ENCODE results near the gene VPS50. TPM values are rescaled to one million over a fixed set of nuclear protein-coding genes. Genes with fewer than 3 reads are reported as not detected.

The VPS50 gene
- polyA plus RNA-seq, 3 donors, result 7.6 to 12.6 (median 9.5) TPM

DNA sequence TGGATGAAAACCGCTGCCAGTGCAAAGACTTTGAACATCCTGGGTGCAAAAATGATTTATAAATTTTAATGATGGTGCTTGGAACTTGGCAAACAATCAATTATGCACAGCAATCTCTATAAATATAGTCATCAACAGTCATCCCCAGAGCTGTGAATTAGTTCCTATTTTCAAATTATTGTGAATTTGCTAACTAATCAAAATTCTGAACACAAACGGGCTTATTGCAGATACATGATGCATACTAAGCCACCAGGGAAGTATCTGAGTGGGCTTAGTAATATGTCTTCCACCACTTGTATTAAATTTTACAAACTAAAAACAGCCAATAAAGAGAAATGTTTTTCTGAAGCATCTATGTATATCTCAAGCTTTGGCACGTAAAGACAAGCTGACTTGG lies 177.2 kb downstream of the VPS50 start:
- Histone ChIP-seq H3K79me2 (ENCODE audit: insufficient read depth, low read length) (no peaks in the 10 kb centered on the region), H3K4me3 (replicated peaks in 1 of 3; ENCODE audit: low read depth in 2 of 3, low read length in 3 of 3) (no peak overlapping the region), H4K20me1 (ENCODE audit: insufficient read depth, low read length) (no peaks in the 10 kb centered on the region), H3K9me3 (replicated peaks in 1 of 2; ENCODE audit: control insufficient read depth in 1 of 2, insufficient read depth in 1 of 2, low read length in 2 of 2) (peaks cover 7 to 9% of the 10 kb centered on the region in 2 donors), H3K9ac (ENCODE audit: insufficient read depth, low read length, poor library complexity, severe bottlenecking) (no peak overlapping the region), H2AFZ (ENCODE audit: insufficient read depth, low read depth, low read length, poor library complexity, severe bottlenecking) (no peak overlapping the region), H3K36me3 (replicated peaks in 1 of 2; ENCODE audit: control insufficient read depth in 1 of 2, insufficient read depth in 2 of 2, low read length in 2 of 2) (no peaks in the 10 kb centered on the region), H3K4me1 (ENCODE audit: control insufficient read depth in 1 of 2, insufficient read depth in 2 of 2, low read length in 2 of 2) (no peaks in the 10 kb centered on the region), H3K27ac (ENCODE audit: low read depth in 1 of 2, low read length in 2 of 2) (no peak overlapping the region), H3K4me2 (replicated peaks; ENCODE audit: extremely low read depth, low read length, poor library complexity, severe bottlenecking) (no peak overlapping the region), H3K27me3 (ENCODE audit: control insufficient read depth in 2 of 2, insufficient read depth in 2 of 2, low read length in 2 of 2) (no peaks in the 10 kb centered on the region)
- Mint-ChIP-seq H3K36me3 (no peaks in the 10 kb centered on the region), H3K4me3 (no peak overlapping the region), H3K27ac (no peak overlapping the region), H3K4me1 (no peaks in the 10 kb centered on the region), H3K9me3 (peaks cover 0 to 11% (median 4%) of the 10 kb centered on the region in 7 donors), H3K27me3 (ENCODE audit: low read depth in 3 of 3) (no peaks in the 10 kb centered on the region)
- intact Hi-C loops (cut with micrococcal nuclease), result no loop called here
- 75% methylated on average over 1 of the region's 3 CpGs for WGBS (ENCODE audit: insufficient coverage)
- TF ChIP-seq, protein P1, sequence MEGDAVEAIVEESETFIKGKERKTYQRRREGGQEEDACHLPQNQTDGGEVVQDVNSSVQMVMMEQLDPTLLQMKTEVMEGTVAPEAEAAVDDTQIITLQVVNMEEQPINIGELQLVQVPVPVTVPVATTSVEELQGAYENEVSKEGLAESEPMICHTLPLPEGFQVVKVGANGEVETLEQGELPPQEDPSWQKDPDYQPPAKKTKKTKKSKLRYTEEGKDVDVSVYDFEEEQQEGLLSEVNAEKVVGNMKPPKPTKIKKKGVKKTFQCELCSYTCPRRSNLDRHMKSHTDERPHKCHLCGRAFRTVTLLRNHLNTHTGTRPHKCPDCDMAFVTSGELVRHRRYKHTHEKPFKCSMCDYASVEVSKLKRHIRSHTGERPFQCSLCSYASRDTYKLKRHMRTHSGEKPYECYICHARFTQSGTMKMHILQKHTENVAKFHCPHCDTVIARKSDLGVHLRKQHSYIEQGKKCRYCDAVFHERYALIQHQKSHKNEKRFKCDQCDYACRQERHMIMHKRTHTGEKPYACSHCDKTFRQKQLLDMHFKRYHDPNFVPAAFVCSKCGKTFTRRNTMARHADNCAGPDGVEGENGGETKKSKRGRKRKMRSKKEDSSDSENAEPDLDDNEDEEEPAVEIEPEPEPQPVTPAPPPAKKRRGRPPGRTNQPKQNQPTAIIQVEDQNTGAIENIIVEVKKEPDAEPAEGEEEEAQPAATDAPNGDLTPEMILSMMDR (IDR thresholded peaks at IDR 0.05), result no peak
- DNase-seq, result no peak

Other genes starting within 250 kb of the VPS50 start
- gene SAMD9, start 114.4 kb upstream of the VPS50 start, polyA plus RNA-seq, result 10 to 100 TPM in 1 of 3 donors, 1 to 10 TPM in 2; 2.9 to 14.7 (median 7.2) TPM
- gene SAMD9L, start 84.0 kb upstream of the VPS50 start, polyA plus RNA-seq, result 10 to 100 TPM; 12.5 to 31.8 (median 18.6) TPM
- gene HEPACAM2, start 5.9 kb upstream of the VPS50 start, polyA plus RNA-seq, result under 1 TPM in 1 of 3 donors, not detected in 2; 0.11 TPM

Data from CD14-positive monocyte (primary cell).